Urinary bladder (tissue), 4 donors: ENCODE measurements around the gene ABCC3. TPM values are rescaled to one million over a fixed set of nuclear protein-coding genes. Genes with fewer than 3 reads are reported as not detected.
A peak's percentile ranks its signal among the peaks of the same experiment; 100 is the strongest.

Experiments
- DNase-seq: peaks from one replicate; pipeline ENCODE4 v3.0.0-alpha.2; 2015; ENCODE audit errors: extremely low spot score
- H3K27ac ChIP-seq: one replicate; pipeline ENCODE4 v1.5.1; 2013; ENCODE audit warnings: low read depth, mild to moderate bottlenecking, moderate library complexity
- H3K36me3 ChIP-seq: one replicate; pipeline ENCODE4 v1.6.1; 2013; ENCODE audit warnings: mild to moderate bottlenecking, moderate library complexity; ENCODE audit not compliant: insufficient read depth
- H3K4me1 ChIP-seq: one replicate; pipeline ENCODE4 v1.6.1; 2013; ENCODE audit warnings: mild to moderate bottlenecking, moderate library complexity; ENCODE audit not compliant: insufficient read depth
- H3K4me3 ChIP-seq: one replicate; pipeline ENCODE4 v1.5.1; 2013; ENCODE audit warnings: low read depth, low read length
- WGBS: extraction: QIAGEN DNeasy Blood & Tissue Kit; methylation state at CpG from one replicate; pipeline ENCODE4 v1.1.7; 2013; 5-methylcytosine and 5-hydroxymethylcytosine counted together
- polyA plus RNA-seq: library from polyadenylated mRNA; stranded (reverse); fragments of 200-250 nt; gene quantifications from one replicate; pipeline ENCODE4 v1.2.3, GENCODE V29; 2013
- total RNA-seq: library from RNA; depleted of rRNA; stranded (reverse); fragments of >200 nt; gene quantifications from one replicate; pipeline ENCODE4 v1.2.3, GENCODE V29; 2014
- donor health status: healthy with polysubstance abuse.
- donor health status: healthy.

ABCC3 gene
- total and polyA plus RNA-seq, 2 donors: 6.9 to 13.4 TPM

GRCh38 chr17:50653738-50654137 is 19.1 kb downstream of the ABCC3 start:
- Histone ChIP-seq H3K4me3 (no peak overlapping the region), H3K36me3 (no peaks in the 10 kb centered on the region), H3K4me1 (no peaks in the 10 kb centered on the region), H3K27ac (no peak overlapping the region)
- DNase-seq: no peak
- 85% methylated on average over 3 of the region's 3 CpGs for WGBS

- no peaks in the 10 kb centered on the region for H3K36me3 ChIP-seq
- no peak overlapping the region for H3K27ac ChIP-seq
- DNase-seq: no peak
- H3K4me3 ChIP-seq: no peak overlapping the region
- no peaks in the 10 kb centered on the region for H3K4me1 ChIP-seq
- WGBS: 98% methylated on average over 5 of the region's 5 CpGs
Measured at GRCh38 chr17:50656509-50656908, 21.8 kb downstream of the ABCC3 start.

GRCh38 chr17:50657054-50657453 is 22.4 kb downstream of the ABCC3 start:
- Histone ChIP-seq H3K4me3 (no peak overlapping the region), H3K27ac (no peak overlapping the region)
- 93% methylated on average over 7 of the region's 7 CpGs for WGBS

GRCh38 chr17:50657627-50658026 is 22.9 kb downstream of the ABCC3 start:
- no peak for DNase-seq
- Histone ChIP-seq H3K4me1 (no peaks in the 10 kb centered on the region), H3K36me3 (no peaks in the 10 kb centered on the region), H3K4me3 (no peak overlapping the region), H3K27ac (no peak overlapping the region)
- 95% methylated on average over 7 of the region's 7 CpGs for WGBS

More at GRCh38 chr17:50657054-50657453, 22.4 kb downstream of the ABCC3 start:
- no peak for DNase-seq
- Histone ChIP-seq H3K36me3 (no peaks in the 10 kb centered on the region), H3K4me1 (no peaks in the 10 kb centered on the region)

- no peaks in the 10 kb centered on the region for H3K4me1 ChIP-seq
- WGBS: 56% methylated on average over 6 of the region's 6 CpGs
- H3K27ac ChIP-seq: no peak overlapping the region
- H3K36me3 ChIP-seq: no peaks in the 10 kb centered on the region
- H3K4me3 ChIP-seq: no peak overlapping the region
- no peak for DNase-seq
Measured at GRCh38 chr17:50658616-50659015, 23.9 kb downstream of the ABCC3 start.

GRCh38 chr17:50659179-50659578 is 24.5 kb downstream of the ABCC3 start:
- DNase-seq: no peak
- 77% methylated on average over 10 of the region's 10 CpGs for WGBS
- Histone ChIP-seq H3K4me1 (no peaks in the 10 kb centered on the region), H3K36me3 (no peaks in the 10 kb centered on the region), H3K4me3 (no peak overlapping the region), H3K27ac (no peak overlapping the region)

GRCh38 chr17:50660042-50660886 is 25.6 kb downstream of the ABCC3 start:
- WGBS: 58% methylated on average over 11 of the region's 11 CpGs
- H3K4me3 ChIP-seq: no peak overlapping the region
- H3K36me3 ChIP-seq: no peaks in the 10 kb centered on the region
- DNase-seq: no peak
- peak overlapping the region; percentile 40 for H3K27ac ChIP-seq
- H3K4me1 ChIP-seq: no peaks in the 10 kb centered on the region

- Histone ChIP-seq H3K4me3 (no peak overlapping the region), H3K4me1 (no peaks in the 10 kb centered on the region), H3K27ac (peak overlapping the region; percentile 40), H3K36me3 (no peaks in the 10 kb centered on the region)
- DNase-seq: no peak
- 87% methylated on average over 10 of the region's 10 CpGs for WGBS
Measured at GRCh38 chr17:50660887-50661345, 26.2 kb downstream of the ABCC3 start.

GRCh38 chr17:50661348-50661747 is 26.7 kb downstream of the ABCC3 start:
- H3K4me1 ChIP-seq: no peaks in the 10 kb centered on the region
- 93% methylated on average over 5 of the region's 5 CpGs for WGBS
- H3K27ac ChIP-seq: peak overlapping the region; percentile 40
- no peak overlapping the region for H3K4me3 ChIP-seq
- no peak for DNase-seq
- no peaks in the 10 kb centered on the region for H3K36me3 ChIP-seq

GRCh38 chr17:50661795-50662391 is 27.2 kb downstream of the ABCC3 start:
- DNase-seq: no peak
- H3K4me1 ChIP-seq: no peaks in the 10 kb centered on the region
- no peak overlapping the region for H3K4me3 ChIP-seq
- WGBS: 63% methylated on average over 9 of the region's 9 CpGs
- no peak overlapping the region for H3K27ac ChIP-seq
- H3K36me3 ChIP-seq: no peaks in the 10 kb centered on the region

GRCh38 chr17:50662632-50663225 is 28.0 kb downstream of the ABCC3 start:
- no peaks in the 10 kb centered on the region for H3K36me3 ChIP-seq
- WGBS: 95% methylated on average over 9 of the region's 9 CpGs
- DNase-seq: no peak
- H3K4me1 ChIP-seq: no peaks in the 10 kb centered on the region
- H3K4me3 ChIP-seq: no peak overlapping the region
- H3K27ac ChIP-seq: no peak overlapping the region

- H3K36me3 ChIP-seq: no peaks in the 10 kb centered on the region
- WGBS: 90% methylated on average over 10 of the region's 10 CpGs
- no peaks in the 10 kb centered on the region for H3K4me1 ChIP-seq
- DNase-seq: no peak
- H3K4me3 ChIP-seq: no peak overlapping the region
- H3K27ac ChIP-seq: no peak overlapping the region
Measured at GRCh38 chr17:50663812-50664374, 29.2 kb downstream of the ABCC3 start.

GRCh38 chr17:50664788-50665458 is 30.2 kb downstream of the ABCC3 start:
- H3K4me3 ChIP-seq: no peak overlapping the region
- no peaks in the 10 kb centered on the region for H3K4me1 ChIP-seq
- WGBS: 90% methylated on average over 12 of the region's 12 CpGs
- H3K27ac ChIP-seq: no peak overlapping the region
- no peaks in the 10 kb centered on the region for H3K36me3 ChIP-seq
- DNase-seq: no peak
